Fibroblast of skin of abdomen (primary cell): ENCODE results near the gene RNF26.
"Not testable (repeated sequence)": the region's sequence is repeated elsewhere in the genome, so short reads cannot be mapped to it uniquely, and the experiment has no call there.

Experiments
- DNase-seq: peaks from one replicate; pipeline ENCODE4 v3.0.0-alpha.2; 2013

RNF26 gene

GRCh38 chr11:119371778-119372182, 37.5 kb downstream of the RNF26 start:
- DNase-seq: no peak

DNA sequence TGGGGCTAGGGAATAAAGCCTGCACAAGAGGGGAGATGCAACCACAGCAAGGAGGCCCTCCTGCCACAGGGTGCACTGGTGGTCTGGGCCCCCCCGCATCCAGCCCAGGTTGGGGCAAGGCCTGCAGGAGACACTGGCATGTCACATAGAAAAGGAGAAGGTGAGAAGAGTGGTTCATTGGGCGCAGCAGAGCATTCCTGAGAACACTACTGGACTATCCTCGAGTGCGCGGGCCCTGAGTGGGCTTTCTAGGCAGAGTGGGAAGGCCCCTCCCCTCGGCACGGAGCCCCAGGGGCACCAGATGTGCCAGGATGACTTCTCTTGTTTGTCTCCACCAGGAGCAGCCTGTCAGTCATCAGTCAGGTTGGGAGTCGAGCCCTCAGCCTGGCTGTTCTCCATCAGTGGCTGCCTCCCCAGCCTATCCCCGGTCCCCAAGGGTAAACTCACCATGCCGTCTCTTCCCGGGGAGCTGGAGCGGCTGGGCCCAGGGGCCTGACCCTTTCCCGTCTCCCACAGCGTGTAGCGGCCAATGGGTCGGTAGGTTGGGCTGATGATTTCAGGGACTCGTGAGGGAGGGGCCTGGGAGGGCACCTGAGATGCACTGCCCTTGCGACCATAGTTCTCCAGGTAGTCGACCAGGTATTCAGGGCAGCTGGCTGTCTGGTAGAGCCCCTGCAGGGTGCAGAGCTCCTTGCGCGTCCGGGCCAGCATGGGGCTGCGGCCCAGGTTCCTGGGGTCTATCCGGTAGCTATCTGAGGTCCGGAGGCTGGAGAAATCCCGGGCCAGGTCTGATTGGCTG, 38.1 kb downstream of the RNF26 start:
- DNase-seq: no peak

GRCh38 chr11:119373059-119373920, 39.0 kb downstream of the RNF26 start:
- no peak for DNase-seq

DNA sequence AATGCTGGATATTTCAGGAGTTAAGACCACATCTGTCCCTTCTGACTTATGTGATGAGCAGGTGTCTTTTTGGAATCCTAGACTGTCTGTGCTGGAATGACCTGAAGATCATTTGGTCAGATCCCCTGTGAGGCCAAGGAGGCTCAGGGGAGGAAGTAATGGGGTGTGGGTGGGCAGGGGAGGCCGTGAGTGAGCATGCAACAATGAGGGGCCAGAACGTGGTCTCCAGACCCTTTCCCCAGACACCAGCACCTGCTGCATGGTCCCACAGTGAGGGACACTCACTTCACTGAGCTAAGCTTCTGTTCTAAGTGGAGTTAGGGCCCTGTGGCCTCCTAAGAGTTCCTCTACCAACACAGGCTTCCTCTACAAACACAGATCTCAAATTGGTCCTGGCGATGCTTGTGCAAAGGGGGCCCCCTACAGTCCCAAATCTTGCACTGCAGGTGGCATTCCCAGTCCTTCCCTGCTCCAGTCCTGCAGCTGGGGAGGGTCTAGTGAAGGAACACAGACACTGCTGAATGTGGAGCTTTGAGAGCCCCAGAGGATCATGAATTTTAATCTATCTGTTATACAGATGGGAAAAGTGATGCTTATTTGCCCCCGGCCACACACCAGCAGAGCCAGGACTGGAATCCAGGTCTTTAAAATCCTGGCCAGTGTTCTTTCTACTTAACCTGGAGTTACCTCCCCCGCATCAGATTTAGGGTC, 39.7 kb downstream of the RNF26 start:
- peak; percentile 67 for DNase-seq

DNA sequence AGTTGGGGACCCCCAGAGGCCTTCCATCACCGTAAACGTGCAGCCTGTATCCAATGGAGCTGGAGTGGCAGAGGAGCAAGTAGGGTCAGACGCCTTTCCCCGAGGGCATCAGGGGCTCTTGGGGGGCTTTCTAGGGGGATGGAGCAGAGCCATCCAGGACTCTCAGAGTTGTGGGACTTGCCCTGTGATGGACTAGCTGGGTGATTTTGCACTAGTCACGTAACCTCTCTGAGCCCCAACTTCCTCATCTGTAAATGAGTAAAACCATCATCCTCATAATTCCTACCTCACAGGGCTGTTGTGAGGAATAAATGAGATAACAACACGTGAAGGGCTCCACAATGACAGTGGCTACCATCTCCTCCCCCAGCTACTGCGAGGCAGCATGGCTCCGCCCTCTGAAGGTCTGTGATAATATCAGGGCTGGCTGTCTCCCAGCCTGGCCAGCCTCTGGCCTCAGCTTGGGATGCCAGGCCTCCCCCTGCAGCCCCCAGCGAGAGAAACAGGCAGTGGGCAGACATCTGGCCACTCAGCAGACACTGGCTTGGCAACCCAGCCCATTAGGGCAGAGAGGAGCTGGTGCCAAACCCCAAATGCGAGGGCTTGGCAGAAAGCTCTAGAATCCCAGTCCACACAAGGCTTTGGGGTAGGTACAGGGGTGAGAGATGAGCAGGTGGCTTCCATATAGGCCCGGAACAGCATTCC, 40.5 kb downstream of the RNF26 start:
- no peak for DNase-seq

- peak; percentile 35 for DNase-seq
These were observed 41.2 kb downstream of the RNF26 start for GRCh38 chr11:119375337-119376196.

DNA sequence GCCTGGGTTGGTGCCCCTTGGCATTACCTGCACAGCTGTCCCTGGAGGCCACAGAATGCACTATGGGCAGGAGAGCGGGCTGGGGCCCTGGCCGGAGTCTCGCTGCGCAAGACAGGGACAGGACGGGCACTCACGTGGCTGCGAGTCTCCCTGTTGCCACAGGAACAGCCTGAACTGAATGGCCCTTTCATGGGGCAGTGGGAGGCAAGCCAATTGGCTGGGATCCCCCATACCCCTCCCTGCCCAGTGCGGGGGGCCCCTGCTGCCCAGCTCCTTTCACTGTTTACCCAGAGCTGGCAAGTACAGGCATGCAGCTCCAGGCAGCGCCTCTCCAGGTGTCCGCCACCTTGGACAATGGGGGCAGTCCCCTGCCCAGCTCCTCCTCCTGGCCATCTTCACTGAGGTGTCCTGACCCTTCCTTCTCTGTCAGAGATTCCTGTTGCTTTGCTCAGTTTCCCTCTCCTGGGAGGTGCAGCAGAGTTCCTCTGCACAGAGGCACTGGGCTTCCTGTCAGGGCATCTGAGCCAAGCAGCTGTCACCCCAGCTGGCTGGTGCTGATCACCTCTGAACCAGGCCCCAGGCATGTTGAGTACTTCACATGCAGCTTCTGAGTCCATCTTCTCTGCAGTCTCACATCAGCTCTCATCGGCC, 42.0 kb downstream of the RNF26 start:
- DNase-seq: no peak

DNA sequence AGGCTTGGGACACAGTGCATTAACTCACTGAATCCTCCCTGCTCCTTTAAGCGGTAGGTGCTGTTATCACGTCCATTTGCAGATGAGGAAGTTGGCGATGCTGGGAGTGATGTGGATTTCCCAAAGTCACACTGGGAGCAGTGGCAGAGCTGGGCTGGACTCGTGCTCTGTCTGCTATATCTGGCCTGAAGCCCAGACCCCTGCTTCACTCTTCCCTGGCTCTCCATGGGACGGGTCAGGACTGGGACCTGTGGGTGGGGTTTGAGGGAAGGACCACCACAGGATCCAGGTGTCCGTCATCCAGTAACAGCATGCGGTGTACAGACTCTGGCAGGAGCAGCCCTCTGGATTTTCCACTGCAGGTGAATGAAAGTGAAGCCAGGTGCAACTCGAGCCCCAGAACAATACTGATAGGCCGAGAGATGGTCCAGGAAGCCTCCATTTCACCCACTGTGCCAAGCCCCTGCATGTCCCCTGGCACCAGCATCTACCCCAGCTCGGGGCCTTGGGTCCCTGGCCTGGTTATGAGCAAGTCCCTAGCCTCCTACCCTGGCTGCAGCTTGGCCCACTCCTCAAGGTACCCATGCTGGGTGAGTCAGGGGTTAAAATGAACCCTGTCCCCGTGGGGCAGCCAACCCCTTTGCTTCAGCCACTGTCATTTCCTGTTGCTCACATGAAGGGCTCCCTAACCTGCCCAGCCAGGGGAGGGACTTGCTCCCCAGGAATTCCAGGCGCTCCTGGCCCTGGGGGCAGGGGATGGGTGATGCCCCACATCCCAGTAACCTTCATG, 43.0 kb downstream of the RNF26 start:
- no peak for DNase-seq

- DNase-seq: no peak
These were observed 43.8 kb downstream of the RNF26 start for GRCh38 chr11:119377961-119378667.

DNA sequence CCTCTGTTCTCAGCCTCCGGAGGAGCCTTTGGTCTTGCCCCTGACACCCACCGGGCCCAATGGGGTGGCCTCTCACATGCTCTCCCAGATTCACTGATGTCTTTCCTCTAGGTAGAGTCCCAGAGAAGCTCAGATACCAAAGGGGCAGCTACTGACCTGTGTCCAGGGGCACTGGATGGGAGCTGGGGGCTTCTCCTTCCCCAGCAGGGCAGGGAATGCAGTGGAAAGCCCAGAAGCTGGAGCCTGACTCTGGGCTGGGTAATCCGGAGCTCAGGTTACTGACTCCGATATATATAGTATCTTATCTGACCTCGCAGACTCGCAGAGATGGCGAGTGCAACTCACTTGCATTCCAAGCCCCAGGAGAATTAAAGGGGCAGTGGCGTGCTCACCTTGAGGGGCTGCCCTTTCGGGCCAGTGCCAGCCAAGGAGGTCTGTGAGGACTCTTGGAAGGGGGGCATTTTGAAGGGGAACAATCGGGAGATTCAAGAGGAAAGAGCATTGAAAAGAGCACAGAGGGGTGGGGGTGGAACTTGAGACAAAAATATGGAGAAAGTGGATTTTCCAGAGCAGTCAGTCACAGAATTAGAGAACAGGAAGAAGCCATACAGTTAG, 44.6 kb downstream of the RNF26 start:
- DNase-seq: no peak

GRCh38 chr11:119380160-119380826, 46.0 kb downstream of the RNF26 start:
- DNase-seq: no peak

- no peak for DNase-seq
These were observed 46.5 kb downstream of the RNF26 start for GRCh38 chr11:119380827-119381180.

GRCh38 chr11:119381181-119381988, 47.1 kb downstream of the RNF26 start, which contains the start of gene USP2:
Gene USP2, minus strand, starts transcription at chr11:119381690. Its CDS starts 8,210 bp downstream, at chr11:119373480.
- DNase-seq: peak; percentile 94

DNA sequence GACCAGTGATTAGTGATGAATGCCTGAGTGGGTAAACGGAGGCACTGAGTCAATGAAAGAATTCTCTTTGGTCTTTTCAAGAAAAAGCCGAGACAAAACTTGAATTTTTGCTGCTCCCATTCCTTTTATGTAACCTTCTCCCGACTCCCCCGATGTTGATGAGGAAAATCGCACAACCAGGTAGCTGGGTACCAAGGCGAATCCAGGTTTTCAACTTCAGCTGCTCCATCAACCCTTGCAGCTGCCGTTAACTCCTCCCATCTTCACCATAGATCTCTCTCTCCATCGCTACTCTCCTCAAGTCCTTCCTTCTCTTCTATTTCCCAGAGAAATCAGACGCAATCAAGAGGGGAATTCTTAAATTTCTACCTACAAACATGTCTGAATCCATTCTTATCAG, 47.8 kb downstream of the RNF26 start:
- DNase-seq: no peak

GRCh38 chr11:119382513-119382912, 48.2 kb downstream of the RNF26 start:
- not testable (repeated sequence) for DNase-seq

- no peak for DNase-seq
These were observed 50.0 kb downstream of the RNF26 start for GRCh38 chr11:119384332-119384731.
